SKM-1 treated with dmso at 0.1 percent for 144 hours (cell line): ENCODE results near the gene STK32C.
"Not testable (repeated sequence)": the region's sequence is repeated elsewhere in the genome, so short reads cannot be mapped to it uniquely, and the experiment has no call there.

Experiments used
- DNase-seq: peaks from one replicate; lab custom pipeline; 2025; ENCODE audit not compliant: unreplicated experiment; lab: John Stamatoyannopoulos, UW

The STK32C gene

DNA sequence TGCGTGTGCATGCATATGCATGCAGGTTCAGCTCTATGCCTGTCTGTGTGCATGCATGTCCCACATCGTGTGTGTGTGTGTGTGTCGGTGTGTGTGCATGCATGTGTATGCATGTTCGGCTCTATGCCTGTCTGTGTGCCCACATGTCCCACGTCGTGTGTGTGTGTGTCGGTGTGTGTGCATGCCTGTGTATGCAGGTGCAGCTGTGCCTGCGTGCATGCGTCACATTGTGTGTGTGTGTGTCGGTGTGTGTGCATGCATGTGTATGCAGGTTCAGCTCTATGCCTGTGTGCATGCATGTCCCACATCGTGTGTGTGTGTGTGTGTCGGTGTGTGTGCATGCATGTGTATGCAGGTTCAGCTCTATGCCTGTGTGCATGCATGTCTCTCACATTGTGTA is 39.8 kb downstream of the STK32C start:
- not testable (repeated sequence) for DNase-seq

DNA sequence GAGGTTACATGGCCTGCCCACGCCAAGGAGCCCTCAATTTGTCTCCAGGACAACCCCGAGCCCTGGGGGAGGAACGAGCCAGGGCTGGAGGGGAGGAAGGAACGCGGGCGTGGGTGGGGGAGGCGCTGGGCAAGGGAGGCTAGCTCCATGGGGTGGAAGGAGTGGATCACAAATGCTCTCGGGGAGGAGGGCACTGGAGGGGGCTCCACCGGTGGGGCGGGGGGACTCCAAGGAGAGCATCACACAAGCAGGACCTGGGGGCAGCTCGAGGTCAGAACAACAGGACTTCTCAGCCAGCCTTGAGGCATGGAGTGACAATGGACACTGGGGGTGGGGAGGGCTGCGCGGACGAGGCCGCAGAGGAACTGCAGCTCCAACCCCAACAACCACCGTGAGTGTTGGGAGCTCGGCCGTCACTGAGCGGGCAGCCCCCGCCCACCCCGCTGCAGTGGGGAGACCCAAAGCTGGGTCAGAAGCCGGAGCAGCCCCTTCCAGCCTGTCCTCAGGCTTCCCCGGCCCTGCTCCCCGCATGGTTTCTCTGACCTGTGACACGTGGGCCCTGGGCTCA is 41.1 kb downstream of the STK32C start:
- DNase-seq: no peak

DNA sequence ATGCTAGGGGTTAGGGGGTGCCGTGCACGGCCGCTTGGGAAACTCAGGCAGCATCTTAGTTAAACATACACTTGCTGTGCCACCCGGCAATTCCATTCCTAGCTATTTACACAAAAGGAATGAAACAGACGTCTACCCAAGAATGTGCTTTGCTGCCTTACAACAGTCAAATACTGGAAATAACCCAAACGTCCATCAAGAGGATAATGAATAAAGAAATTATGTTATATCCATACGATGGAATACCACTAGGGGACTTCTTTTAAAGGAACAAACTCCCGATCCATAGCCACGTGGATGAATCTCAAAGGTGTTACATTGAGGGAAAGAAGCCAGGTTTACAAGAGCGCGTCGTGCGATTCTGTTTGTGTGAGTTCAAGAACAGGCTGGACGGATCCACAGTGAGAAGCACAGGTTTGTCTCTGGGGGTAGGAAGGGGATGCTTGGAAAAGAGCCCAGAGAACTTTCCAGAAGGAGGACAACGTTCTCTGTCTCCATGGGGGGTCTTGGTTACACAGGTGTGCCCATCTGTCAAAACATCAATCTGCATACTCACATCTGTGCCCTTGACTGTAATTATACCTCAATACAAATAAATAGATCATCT is 41.8 kb downstream of the STK32C start:
- no peak for DNase-seq

DNA sequence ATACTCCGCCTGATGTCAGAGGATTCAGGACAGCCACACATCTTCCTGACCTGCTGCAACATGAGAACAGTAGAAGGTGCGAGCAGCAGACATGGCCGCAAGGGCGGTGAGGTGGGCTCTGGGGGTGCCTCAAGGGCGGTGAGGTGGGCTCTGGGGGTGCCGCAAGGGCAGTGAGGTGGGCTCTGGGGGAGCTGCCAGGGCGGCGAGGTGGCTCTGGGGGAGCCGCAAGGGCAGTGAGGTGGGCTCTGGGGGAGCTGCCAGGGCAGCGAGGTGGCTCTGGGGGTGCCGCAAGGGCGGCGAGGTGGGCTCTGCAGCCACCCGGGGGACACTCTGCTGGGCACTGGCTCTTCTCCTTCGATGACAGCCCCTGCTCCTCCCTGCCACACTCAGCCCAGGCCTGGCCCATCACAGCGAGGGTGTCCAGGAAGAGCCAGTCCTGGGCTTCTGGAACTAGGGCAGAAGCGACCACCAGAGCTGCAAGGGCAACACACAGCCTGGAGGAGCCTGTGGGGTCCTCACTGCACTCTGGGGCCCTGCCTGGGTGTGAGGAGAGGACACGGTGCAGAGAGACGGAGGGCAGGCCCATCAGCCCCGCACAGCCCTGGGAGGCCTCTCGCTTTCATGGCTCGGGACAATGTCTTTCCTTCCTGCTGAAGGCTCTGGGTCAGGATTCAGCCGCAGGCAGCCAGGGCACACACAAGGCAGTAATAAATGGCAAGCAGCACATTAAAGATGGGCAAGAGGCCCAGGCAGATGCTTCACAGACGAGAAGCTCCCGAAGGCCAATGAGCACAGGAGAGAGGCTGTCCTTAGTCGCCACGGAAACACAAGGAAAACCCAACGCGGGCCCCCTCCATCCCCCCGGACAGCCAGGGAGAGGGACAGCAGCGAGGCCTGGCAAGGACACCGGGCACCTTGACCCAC is 42.5 kb downstream of the STK32C start:
- no peak for DNase-seq

DNA sequence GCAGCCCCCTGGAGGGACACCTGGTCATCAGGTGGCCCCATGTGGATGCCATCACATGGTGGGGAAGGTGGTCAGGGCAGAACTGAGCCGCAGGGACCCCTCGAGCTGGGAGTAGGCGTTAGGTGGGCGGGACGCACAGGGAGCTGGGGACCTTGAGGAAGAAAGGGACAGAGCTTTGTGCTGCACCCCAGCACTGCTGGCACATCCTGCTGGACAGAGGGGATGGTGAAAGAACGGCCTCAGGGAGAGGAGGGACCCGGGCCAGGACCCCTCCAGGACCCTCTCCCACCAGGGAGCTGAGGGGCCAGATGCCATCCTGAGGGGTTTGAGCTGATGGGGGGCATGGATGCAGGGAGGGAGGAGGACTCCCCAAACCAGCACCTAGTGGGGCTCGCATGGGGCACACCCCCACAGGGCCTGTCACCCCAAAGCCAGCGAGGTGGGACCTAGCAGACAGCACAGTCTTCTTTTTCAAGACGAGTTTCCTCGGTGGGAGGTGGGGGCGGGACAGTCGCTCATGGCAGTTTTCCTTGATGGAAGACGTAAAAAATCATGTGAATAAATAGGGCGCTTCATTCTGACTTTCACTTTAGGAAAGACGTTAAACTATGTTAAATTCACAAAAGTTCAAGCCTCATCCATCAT is 43.3 kb downstream of the STK32C start:
- DNase-seq: no peak

DNA sequence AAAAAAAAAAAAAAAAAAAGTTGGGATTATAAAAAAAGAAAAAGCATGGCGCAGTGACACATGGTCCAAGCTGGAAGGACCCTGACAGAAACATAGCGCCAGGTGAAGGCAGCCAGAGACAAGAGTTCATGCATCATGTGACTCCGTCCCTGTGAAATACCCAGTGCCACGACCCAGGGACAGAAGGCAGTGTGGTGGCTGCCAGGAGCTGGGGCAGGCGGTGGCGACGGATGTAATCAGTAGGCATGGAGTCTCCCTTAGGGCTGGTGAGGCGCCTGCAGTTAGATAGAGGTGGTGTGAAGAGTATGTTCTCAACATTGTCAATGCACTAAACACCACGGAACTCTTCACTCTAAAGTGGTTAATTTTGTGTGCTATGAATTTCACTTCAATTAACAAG is 43.9 kb downstream of the STK32C start:
- no peak for DNase-seq

DNA sequence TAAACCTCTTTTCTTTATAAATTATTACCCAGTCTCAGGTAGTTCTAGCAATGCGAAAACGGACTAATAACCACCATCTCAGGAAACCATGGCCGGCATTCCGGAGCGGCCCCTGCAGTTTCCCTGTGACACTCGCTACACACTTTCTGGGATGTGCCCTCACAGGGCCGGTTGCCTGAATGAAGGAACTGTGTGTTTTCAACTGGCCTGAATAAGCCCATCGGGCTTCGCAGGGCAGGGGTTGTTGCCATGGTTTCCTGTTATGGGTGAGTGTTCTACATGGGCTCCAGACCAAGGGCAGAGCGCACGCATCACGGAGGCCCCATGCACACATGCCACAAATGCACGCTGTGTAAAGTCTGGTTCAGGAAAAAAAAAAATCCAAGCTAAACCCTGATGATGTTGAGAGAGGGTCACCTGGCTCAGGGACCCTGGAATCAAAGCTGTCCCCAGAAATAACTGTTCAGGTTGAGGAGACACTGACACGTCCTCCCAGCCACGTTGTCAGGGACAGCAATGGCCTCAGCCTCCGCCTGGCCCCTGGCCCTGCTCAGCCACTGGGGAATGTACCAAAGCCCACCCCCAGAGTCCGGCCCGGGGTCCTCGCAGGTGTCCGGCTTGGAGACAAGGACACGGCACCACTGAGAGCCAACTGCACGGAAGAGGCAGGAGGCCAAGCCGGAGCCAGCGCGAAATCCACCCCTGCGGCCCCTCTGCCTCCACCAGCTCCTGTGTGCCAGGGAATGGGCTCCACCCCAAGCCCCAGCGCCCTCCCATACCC is 47.9 kb downstream of the STK32C start:
- no peak for DNase-seq

DNA sequence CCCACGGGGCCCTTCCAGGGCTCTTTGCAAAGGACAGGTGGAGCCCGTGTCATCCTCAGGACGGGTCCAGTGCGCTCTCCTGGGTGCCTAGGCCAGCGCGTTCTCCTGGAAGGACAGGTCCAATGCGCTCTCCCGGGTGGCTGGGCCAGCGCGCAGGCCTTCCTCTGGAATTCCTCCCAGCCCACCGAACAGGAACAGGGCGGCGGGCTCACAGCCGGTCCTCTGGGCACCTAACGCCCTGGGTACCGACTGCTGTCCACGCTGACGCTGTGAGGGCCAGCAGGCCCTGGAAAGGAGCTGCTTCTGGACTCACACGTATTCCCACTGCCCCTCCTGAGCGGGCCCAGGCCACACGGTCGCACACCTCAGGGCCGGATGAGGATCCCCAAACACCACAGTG is 49.3 kb downstream of the STK32C start:
- no peak for DNase-seq

DNA sequence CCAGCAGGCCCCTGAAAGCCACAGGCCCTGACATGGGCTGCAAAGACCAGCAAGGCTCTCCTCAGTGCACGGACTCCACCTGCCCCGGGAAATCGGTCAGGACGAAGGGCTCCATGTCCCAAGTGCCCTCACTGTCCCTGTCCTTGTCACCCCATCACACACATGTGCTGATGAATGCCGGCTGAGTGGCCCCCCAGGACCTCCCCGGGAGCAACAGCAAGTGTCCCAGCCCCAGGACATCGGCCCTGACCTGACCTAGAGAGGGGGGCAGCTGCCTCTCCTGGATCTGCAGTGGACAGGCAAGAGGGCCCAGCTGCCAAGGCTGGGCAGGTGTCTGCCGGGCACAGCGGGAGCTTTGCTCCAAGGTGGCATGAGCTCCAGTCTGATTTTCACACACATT is 49.8 kb downstream of the STK32C start:
- DNase-seq: no peak

DNA sequence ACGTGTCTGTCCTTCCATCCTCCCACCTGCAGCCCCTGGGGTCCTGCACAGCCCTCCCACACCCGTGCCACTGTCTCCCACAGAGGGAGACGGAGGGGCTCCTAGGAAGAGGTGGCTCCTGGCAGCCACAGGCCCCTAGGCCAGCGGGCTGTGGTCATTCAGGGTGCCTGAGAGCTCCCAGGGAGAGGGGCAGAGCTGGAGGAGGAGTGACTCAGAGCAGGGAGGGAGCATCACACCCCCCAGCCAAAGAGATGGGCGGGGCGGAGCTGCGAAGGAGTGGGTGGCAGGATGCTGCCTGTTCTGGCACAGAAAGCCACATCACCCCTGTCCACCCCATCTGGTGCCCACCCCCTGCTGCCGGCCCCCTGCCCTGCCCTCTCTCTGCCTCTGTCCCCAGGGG is 50.5 kb downstream of the STK32C start:
- DNase-seq: no peak

DNA sequence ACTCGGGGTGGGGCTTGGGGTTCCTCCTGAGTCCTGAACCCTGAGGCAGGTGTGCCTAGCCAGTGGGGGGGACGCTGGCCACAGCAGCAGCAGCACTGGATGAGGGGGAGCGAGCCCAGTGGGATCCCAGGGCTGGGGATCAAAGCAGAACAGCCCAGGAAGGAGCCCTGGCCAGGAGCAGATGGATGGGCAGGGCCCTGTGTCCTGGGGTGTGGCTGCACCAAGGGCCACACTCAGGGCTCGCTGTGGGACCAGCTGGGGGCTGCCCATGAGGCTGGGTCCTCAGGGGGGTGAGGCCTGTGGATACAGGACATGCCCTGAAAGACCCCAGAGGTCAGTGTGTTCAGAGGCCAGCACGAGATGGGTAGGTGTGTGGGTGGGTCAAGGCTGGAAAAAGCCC is 50.9 kb downstream of the STK32C start:
- DNase-seq: no peak

DNA sequence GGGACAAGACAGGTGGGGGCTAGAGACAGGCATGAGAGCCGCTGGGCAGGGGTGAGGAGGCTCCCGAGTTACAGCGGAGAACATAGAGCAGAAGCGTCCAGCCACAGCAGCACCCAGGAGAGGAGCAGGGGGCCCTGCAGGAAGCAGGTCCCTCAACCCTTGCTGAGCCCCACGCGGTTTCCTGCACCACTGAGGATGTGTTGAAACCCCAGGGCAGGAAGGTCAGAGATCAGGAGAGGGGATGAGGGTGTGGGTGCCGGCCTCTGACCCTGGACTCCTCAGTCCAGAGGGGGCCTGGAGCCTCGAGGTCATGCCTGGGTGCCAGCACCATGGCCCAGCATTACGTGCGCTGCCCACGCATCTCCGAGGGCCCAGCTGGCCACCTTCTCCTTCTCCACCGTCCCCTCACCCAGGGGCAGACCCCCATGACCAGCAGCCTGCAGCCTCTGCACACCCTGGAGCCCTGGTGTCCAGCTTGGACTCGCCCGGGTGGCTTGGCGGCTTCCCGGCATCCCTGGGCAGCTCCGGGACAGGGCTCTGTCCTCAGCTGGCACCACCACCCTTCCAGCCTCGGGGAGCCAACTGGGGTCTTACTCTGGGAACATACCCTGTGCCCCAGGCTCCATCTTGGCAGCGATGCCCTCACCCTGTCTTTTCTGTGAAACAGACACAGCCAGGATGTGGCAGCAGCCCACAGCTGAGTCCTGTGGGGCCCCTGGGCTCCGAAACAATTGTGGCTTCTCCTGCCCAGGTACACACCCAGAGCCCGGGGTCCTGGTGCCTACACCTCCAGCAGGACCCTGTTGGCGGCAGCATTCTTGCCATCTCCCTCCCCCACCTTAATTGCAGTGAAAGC is 52.0 kb downstream of the STK32C start:
- DNase-seq: peak; percentile 71

DNA sequence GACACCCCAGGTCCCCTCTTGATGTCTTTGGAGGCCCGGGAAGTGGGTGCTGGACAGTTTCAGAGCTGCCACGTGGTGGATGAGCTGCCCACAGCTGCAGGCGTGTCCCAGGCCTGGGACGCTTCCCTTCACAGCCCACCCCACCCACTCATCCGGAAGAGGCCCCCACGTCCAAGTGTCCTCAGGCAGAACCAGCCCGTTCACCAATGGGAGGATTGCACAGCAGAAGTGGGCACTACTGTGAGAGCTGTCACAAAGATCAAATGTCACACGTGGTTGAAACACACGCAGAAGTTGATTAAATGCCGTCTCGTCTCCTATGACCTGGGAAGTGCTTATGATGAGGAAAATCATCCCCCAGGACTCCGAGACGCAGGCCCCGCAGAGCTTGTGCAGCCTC is 52.9 kb downstream of the STK32C start:
- DNase-seq: no peak

DNA sequence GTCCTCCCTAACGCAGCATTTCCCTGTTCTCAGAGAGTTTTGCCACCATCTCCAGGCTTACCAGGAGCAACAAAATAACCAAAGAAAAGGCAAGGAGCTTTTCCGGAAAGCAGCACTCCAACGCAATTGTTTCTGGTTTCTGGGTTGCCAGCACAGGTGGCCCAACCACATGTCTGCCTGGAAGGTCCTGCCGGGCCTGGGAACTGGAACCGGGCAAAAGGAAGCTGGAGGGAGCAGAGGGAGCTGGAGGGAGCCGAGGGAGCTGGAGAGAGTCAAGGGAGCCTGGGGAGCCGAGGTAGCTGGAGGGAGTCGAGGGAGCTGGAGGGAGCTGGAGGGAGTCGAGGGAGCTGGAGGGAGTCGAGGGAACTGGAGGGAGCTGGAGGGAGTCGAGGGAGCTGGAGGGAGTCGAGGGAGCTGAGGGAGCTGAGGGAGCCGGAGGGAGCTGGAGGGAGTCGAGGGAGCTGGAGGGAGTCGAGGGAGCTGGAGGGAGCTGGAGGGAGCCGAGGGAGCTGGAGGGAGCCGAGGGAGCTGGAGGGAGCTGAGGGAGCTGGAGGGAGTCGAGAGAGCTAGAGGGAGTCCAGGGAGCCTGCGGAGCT is 54.6 kb downstream of the STK32C start:
- DNase-seq: no peak

DNA sequence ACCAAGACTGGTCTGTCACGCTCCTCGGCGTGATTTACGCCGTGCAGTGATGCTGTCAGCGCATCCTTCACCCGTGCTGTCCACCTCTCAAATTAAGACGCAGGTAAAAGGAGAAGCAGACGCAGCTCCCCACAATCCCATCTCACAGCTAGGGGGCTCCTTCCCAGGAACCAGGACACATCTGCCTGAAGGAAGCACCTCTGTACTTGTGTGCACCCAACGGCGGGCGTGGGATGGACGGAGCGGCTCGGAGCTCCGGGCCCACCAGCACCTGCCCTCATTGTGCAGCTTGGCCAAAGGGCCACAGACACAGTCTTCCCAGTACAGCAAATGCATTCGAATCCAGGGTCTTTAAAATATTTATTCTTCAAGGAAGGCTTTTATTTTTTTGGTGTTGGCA is 55.3 kb downstream of the STK32C start:
- DNase-seq: no peak

DNA sequence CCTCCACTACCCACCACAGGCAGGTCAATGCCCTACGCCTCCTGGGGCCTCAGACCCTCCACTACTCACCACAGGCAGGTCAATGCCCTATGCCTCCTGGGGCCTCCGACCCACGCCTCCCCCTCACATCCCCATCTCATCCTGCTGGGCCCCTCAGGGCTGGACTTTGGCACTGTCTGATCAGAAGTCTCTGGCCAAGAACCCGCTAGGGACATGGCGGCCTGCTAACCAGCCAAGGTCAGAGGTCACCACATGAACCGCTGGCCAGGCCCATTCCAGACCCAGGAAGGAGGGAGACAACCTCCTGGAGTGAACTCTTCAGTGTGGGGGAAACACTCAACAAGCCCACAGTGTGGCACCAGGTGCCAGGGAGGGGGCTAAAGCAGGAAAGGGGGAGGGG is 55.8 kb downstream of the STK32C start:
- no peak for DNase-seq

DNA sequence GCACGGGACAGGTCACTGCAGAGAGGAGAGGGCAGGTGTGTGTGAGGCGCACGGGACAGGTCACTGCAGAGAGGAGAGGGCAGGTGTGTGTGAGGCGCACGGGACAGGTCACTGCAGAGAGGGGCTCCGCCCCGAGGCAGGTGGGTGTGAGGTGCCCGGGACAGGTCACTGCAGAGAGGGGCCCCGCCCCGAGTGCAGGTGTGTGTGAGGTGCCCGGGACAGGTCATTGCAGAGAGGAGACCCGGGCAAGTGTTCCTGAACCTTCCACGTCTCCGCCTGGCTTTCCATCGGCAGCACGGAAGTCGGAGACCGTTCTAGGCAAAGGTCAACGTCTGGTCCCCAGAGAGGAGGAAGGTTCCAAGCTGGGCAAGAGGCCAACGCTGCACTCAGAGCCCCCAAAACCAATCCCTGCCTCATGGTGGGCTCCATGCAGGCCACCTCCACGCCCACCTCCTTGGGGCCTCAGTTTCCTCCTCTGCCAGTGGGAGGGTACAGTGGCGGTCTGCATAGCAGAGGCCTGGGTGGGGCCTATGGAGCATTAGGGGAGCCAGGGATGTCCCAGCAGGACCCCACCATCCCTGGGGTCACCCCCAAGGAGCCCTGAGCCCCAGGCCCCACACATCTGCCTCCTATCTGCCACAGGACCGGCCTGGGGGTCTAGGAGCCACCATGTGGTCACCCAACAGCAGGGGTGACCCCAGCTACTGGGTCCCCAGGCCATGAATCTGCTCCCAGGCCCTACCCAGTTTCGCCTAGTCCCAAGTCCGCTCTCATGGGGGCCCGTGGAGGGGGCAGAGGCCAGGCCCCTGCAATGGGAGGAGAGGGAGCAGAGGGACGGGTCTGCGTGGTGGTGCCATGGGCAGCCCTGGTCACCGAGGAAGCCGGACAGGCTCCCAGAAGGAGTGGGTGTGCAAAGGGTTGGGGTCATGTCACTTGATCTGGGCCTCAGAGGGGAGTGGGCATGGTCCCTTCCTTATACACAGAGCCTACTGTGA is 57.0 kb downstream of the STK32C start:
- DNase-seq: no peak

DNA sequence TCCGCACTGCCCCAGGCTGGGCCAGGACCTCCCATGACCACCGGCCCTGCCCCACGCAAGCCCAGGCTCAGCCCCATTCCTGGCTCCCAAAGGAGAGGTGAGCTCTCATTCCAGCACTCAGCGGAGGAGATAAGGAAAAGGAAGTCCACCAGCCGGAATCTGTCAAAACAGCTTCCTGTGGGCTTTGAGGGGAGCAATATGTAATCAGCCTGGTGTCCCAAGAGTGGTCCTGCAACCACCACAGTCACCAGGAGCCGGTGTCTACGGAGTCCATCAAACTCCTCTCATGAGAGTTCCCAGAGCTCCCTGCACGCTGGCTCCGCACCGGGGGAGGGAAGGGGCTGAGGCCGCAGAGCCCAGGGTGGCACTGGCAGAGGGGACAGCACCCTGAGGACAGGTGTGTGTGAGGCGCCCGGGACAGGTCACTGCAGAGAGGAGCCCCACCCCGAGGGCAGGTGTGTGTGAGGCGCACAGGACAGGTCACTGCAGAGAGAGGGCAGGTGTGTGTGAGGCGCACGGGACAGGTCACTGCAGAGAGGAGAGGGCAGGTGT is 57.9 kb downstream of the STK32C start:
- DNase-seq: no peak
